ENCODE measurements around the gene PPP1R1C.

Gene PPP1R1C

GRCh38 chr2:182164686-182165085 lies 179.0 kb downstream of the PPP1R1C start:
- TF ChIP-seq REST (IDR thresholded peaks at IDR 0.05; ENCODE audit: insufficient read depth in 1 of 2, low read depth in 2 of 2, low read length in 2 of 2), result no peak
- no peak for TF ChIP-seq FOXP2 (optimal IDR thresholded peaks at IDR 0.05; ENCODE audit: borderline replicate concordance, extremely low read depth, extremely low read length, insufficient read depth)
- no peak for TF ChIP-seq SIN3A (IDR thresholded peaks at IDR 0.05; ENCODE audit: borderline replicate concordance, insufficient read depth, low read length)
- no peak for TF ChIP-seq POLR2AphosphoS5 (IDR thresholded peaks at IDR 0.05; ENCODE audit: low read depth, low read length)
- TF ChIP-seq TAF1 (IDR thresholded peaks at IDR 0.05; ENCODE audit: borderline replicate concordance, insufficient read depth, low read length), result no peak

GRCh38 chr2:182165202-182165601 lies 179.5 kb downstream of the PPP1R1C start:
- TF ChIP-seq POLR2AphosphoS5 (IDR thresholded peaks at IDR 0.05; ENCODE audit: low read depth, low read length), result no peak
- TF ChIP-seq REST (IDR thresholded peaks at IDR 0.05; ENCODE audit: insufficient read depth in 1 of 2, low read depth in 2 of 2, low read length in 2 of 2), result no peak
- TF ChIP-seq TAF1 (IDR thresholded peaks at IDR 0.05; ENCODE audit: borderline replicate concordance, insufficient read depth, low read length), result no peak
- TF ChIP-seq FOXP2 (optimal IDR thresholded peaks at IDR 0.05; ENCODE audit: borderline replicate concordance, extremely low read depth, extremely low read length, insufficient read depth), result no peak
- no peak for TF ChIP-seq SIN3A (IDR thresholded peaks at IDR 0.05; ENCODE audit: borderline replicate concordance, insufficient read depth, low read length)

- TF ChIP-seq POLR2AphosphoS5 (IDR thresholded peaks at IDR 0.05; ENCODE audit: low read depth, low read length) (no peak), FOXP2 (optimal IDR thresholded peaks at IDR 0.05; ENCODE audit: borderline replicate concordance, extremely low read depth, extremely low read length, insufficient read depth) (no peak), TAF1 (IDR thresholded peaks at IDR 0.05; ENCODE audit: borderline replicate concordance, insufficient read depth, low read length) (no peak), REST (IDR thresholded peaks at IDR 0.05; ENCODE audit: insufficient read depth in 1 of 2, low read depth in 2 of 2, low read length in 2 of 2) (no peak), SIN3A (IDR thresholded peaks at IDR 0.05; ENCODE audit: borderline replicate concordance, insufficient read depth, low read length) (no peak)
Observed at GRCh38 chr2:182166406-182166805, 180.8 kb downstream of the PPP1R1C start.

GRCh38 chr2:182166841-182167240 lies 181.2 kb downstream of the PPP1R1C start:
- TF ChIP-seq TAF1 (IDR thresholded peaks at IDR 0.05; ENCODE audit: borderline replicate concordance, insufficient read depth, low read length) (no peak), SIN3A (IDR thresholded peaks at IDR 0.05; ENCODE audit: borderline replicate concordance, insufficient read depth, low read length) (no peak), FOXP2 (optimal IDR thresholded peaks at IDR 0.05; ENCODE audit: borderline replicate concordance, extremely low read depth, extremely low read length, insufficient read depth) (no peak), REST (IDR thresholded peaks at IDR 0.05; ENCODE audit: insufficient read depth in 1 of 2, low read depth in 2 of 2, low read length in 2 of 2) (no peak), POLR2AphosphoS5 (IDR thresholded peaks at IDR 0.05; ENCODE audit: low read depth, low read length) (no peak)

All from PFSK-1 (cell line).